Effector CD8-positive, alpha-beta T cell (primary cell): ENCODE data around the gene SLC26A8.
A peak's percentile ranks its signal among the peaks of the same experiment; 100 is the strongest.
"Not testable (repeated sequence)": the region's sequence is repeated elsewhere in the genome, so short reads cannot be mapped to it uniquely, and the experiment has no call there.

ENCODE experiments used
- DNase-seq: peaks from one replicate; lab custom pipeline; 2025; lab: John Stamatoyannopoulos, UW

SLC26A8 gene

DNA sequence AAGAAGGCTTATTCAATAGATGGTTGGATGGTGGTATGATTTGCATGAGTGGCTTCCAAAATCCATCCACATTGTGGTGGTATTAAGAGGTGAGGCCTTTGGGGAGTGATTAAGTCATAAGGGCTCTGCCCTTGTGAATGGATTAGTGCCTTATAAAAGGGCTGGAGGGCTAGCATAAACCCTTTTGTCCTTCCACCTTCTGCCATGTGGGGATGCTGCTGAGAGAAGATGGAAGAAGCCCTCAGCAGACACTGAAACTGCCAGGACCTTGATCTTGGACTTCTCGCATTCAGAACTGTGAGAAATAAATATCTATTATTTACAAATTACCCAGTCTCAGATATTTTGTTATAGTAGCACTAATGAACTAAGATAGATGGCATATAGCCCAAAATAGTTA is 75.7 kb downstream of the SLC26A8 start:
- no peak for DNase-seq

DNA sequence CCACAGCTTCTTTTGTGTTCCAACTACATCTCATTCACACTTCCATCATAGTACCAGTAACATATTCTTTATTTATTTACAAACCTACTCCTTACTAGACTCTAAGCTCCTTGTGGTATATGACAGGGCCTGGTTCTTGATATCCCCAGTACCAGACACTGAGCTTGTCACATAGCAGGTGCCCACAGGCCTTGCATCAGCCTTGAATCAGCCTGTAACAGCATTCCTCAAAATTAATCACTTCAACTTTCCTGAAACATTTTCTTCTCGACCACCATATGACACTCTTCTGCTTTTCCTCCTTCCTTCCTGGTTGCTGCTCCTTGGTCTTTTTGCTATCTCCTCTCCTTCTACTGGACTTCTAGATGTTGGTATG is 78.8 kb downstream of the SLC26A8 start:
- no peak for DNase-seq

- no peak for DNase-seq
These were observed 81.1 kb downstream of the SLC26A8 start for GRCh38 chr6:35943390-35943789.

DNA sequence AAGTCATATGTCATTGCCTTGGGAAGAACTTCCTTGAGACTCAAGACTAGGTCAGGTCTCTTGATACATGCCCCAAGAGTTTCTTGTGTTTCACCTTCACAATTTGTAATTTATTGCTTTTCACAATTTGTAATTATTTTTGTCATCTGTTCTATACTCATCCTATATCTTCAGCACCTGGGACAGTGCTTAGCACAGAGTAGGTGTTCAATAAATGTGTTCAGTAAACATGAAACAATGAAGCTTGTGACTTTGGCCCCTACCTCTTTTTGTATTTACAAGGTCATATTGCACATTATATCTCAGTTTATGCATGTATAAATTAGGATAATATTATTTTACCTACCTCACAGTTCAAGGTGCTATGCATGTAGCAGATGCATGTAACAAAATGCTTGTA is 82.1 kb downstream of the SLC26A8 start:
- no peak for DNase-seq

DNA sequence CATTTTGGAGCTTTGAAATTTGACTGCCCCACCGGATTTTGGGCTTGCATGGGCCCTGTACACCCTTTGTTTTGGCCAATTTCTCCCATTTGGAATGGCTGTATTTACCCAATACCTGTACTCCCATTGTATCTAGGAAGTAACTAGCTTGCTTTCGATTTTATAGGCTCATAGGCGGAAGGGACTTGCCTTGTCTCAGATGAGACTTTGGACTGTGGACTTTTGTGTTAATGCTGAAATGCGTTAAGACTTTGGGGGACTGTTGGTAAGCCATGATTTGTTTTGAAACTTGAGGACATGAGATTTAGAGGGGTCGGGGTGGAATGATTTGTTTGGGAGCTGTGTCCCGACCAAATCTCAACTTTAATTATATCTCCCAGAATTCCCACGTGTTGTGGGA is 83.3 kb downstream of the SLC26A8 start:
- DNase-seq, result not testable (repeated sequence)

DNA sequence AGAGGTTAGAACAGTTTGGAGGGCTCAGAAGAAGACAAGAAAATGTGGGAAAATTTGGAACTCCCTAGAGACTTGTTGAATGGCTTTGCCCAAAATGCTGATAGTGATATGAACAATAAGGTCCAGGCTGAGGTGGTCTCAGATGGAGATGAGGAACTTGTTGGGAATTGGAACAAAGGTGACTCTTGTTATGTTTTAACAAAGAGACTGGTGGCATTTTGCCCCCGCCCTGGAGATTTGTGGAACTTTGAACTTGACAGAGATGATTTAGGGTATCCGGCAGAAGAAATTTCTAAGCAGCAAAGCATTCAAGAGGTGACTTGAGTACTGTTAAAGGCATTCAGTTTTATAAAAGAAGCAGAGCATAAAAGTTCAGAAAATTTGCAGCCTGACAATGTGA is 84.4 kb downstream of the SLC26A8 start:
- not testable (repeated sequence) for DNase-seq

DNA sequence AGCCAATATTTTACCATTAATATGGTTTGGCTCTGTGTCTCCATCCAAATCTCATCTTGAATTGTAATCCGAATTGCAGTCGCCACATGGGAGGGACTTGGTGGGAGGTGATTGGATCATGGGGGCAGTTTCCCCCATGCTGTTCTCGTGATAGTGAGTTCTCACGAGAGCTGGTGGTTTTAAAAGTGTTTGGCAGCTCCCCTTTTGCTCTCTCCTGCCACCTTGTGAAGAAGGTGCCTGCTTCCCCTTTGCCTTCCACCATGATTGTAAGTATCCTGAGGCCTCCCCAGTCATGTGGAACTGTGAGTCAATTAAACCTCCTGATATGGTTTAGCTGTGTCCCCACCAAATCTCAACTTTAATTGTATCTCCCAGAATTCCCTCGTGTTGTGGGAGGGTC is 85.2 kb downstream of the SLC26A8 start:
- DNase-seq, result not testable (repeated sequence)

- DNase-seq, result no peak
These were observed 87.6 kb downstream of the SLC26A8 start for GRCh38 chr6:35936681-35937359.

DNA sequence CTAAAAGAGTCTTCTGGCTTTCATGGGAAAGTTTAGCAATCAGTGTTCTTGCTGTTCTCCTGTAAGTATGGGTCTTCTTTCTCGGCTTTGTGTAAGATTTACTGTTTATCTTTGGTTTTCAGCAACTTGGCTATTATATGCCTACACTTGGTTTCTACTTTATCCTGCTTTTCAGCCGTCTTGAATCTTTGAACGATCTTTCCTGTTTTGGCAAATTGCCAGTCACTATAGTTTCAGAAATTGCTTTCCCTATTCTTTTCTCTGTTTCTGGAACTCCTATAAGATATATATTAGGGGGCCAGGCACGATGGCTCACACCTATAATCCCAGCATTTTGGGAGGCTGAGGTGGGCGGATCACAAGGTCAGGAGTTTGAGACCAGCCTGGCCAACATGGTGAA is 89.0 kb downstream of the SLC26A8 start:
- DNase-seq, result no peak

- DNase-seq, result no peak
These were observed 90.6 kb downstream of the SLC26A8 start for GRCh38 chr6:35933844-35934243.

DNA sequence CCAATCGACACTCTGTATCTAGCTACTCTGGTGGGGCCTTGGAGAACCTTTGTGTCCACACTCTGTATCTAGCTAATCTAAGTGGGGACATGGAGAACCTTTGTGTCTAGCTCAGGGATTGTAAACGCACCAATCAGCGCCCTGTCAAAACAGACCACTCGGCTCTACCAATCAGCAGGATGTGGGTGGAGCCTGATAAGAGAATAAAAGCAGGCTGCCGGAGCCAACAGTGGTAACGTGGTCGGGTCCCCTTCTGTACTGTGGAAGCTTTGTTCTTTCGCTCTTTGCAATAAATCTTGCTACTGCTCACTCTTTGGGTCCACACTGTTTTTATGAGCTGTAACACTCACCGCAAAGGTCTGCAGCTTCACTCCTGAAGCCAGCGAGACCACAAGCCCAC is 92.6 kb downstream of the SLC26A8 start:
- DNase-seq, result not testable (repeated sequence)

DNA sequence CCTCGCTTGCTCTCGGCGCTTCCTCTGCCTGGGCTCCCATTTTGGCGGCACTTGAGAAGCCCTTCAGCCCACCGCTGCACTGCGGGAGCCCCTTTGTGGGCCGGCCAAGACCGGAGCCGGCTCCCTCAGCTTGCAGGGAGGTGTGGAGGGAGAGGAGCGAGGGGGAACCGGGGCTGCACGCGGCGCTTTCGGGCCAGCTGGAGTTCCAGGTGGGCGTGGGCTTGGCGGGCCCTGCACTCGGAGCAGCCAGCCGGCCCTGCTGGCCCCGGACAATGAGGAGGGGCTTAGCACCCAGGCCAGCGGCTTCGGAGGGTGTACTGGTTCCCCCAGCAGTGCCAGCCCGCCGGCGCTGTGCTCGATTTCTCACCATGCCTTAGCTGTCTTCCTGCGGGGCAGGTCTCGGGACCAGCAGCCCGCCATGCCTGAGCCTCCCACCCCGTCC is 93.3 kb downstream of the SLC26A8 start:
- no peak for DNase-seq

DNA sequence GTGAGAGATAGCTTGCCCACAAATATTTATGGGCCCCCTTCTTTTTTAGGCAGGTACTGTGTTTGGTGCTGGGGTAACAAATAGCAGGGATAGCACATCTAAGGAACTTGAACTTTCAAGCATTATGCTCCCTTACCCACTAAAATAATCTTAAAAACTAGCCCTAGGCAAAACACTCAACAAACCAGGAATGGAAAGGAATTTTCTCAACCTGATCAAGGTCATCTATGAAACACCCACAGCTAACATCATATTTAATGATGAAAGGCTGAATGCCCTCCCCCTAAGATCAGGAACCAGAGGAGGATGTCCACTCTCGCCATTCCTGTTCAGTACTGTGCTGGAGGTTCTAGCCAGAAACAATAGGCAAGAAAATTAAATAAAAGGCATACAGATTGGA is 94.8 kb downstream of the SLC26A8 start:
- no peak for DNase-seq

DNA sequence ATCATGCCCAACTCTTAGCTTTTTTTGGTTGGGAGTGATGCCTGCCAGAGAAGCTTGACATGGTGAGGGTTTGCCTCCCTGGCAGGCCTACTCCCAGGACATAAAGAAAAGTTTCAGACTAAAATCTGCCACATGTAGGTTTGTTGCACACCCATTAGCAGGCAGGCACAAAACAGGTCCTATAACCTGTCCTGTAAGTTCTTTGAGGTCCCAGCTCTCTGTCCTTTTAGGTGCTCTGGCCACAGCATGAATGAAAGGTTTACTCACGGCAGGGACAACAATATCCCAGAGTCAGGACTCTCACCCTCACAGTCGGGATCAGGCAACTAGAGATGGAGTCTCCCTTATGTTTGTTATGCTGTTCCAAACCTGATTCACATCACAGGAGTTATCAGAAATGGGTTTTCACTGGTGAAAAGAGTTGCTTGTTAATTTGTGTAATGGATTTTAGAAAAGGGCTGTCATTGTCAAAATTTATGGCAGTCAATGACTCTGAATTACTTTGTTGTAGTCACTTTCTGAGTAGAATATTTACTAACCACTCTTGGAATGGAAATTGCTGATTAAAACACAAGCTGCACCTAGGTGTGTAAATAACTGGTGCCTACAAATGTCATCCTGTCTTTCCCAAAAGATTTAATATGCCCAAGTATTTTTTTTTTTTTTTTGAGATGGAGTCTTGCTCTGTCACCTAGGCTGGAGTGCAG is 97.8 kb downstream of the SLC26A8 start:
- no peak for DNase-seq

GRCh38 chr6:35925961-35926360 is 98.5 kb downstream of the SLC26A8 start:
- DNase-seq, result no peak

- DNase-seq, result no peak
These were observed 100.3 kb downstream of the SLC26A8 start for GRCh38 chr6:35924146-35924545.

GRCh38 chr6:35922139-35922554 is 102.3 kb downstream of the SLC26A8 start:
- DNase-seq, result no peak

- DNase-seq, result peak; percentile 79
These were observed 103.4 kb downstream of the SLC26A8 start, which contains the start of gene SRPK1 for GRCh38 chr6:35920793-35921732. Gene SRPK1 (minus strand): TSS chr6:35921098. CDS start chr6:35921056, 42 bp downstream.

DNA sequence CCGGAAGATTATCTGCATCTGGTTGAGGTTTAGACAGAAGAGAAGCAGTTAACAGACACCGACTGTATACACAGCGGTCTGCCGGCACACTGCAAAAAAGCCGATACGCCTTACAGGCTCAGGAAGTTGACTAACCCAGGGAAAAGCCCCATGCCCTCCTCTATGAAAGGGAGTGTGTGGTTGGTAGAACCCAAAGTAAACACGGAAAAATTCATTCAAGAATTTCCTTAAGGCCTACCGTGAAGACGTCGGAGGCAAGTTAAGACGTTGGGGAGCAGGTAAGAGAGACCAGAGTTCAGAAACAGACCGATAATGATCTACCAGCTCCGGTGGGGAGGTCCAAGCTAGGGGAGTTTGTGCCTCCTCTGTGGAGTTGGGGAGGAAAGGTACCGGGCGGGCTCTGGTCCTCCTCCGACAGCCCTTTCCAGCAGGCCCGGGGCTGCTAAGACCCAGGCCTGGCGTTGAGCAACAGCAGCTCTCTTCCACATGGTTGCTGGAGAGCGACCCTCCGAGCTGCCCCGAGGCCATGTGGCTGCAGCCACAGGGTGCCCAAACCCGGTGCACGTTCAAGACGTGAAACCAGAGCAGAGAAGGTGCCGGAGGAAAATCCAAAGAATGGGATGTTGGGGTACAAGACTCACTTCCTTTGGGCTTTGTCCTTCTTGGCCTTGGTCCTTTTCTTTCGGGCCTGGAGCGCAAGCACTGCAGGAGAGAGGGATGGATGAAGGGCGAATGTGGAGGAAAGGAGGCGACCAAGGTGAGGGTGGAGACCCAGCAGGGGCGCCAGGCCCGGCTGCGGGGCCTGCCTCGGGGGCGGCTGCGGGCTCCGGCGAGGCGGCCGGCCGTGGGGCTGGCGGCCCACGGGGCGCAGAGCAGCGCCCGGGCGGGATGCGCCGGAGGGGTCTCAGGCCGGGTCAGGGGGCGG is 104.4 kb downstream of the SLC26A8 start:
- DNase-seq, result peak; percentile 24

GRCh38 chr6:35919085-35919826 is 105.2 kb downstream of the SLC26A8 start:
- no peak for DNase-seq

DNA sequence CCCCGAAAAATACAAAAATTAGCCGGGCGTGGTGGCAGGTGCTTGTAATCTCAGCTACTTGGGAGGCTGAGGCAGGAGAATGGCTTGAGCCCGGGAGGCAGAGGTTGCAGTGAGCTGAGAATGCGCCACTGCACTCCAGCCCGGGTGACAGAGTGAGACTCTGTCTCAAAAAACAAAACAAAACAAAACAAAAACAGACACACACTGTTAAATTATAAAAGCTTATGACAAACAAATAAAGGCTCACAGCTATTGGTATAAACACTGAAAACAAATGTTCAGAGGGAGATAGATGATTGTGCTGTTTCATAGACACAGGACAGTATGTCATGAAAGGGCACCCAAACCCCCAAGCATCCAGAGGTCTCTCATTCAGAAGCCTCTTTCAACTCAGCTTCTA is 107.5 kb downstream of the SLC26A8 start:
- DNase-seq, result not testable (repeated sequence)
